Esophagus muscularis mucosa (tissue), 3 donors: ENCODE data around the gene METTL2B.
"Not testable (repeated sequence)": the region's sequence is repeated elsewhere in the genome, so short reads cannot be mapped to it uniquely, and the experiment has no call there.

Experiments used
- CTCF ChIP-seq, 3 experiments: fragments of 200-600 bp in 2 of 3; fragments of 450-650 bp in 1 of 3; sonication (generic) in 2 of 3; IDR thresholded peaks; one replicate each; pipeline ENCODE4 v1.5.1; 2017 to 2019; ENCODE audit warnings: antibody characterized with exemption in 3 of 3, mild to moderate bottlenecking in 2 of 3, moderate library complexity in 1 of 3
- POLR2A ChIP-seq: fragments of 450-650 bp; IDR thresholded peaks from one replicate; pipeline ENCODE4 v1.6.1; 2017; ENCODE audit warnings: antibody characterized with exemption, moderate library complexity, mild to moderate bottlenecking, low read depth

GRCh38 chr7:128531105-128531954 is 54.8 kb downstream of the METTL2B start:
- TF ChIP-seq CTCF (IDR thresholded peaks at IDR 0.05); POLR2A: not testable (repeated sequence)
